NCI-H510A treated with DMSO at 0.1 percent for 48 hours (cell line): ENCODE results near the gene TASOR.

Experiments
- DNase-seq: peaks from one replicate; lab custom pipeline; 2025; lab: John Stamatoyannopoulos, UW

The TASOR gene

DNA sequence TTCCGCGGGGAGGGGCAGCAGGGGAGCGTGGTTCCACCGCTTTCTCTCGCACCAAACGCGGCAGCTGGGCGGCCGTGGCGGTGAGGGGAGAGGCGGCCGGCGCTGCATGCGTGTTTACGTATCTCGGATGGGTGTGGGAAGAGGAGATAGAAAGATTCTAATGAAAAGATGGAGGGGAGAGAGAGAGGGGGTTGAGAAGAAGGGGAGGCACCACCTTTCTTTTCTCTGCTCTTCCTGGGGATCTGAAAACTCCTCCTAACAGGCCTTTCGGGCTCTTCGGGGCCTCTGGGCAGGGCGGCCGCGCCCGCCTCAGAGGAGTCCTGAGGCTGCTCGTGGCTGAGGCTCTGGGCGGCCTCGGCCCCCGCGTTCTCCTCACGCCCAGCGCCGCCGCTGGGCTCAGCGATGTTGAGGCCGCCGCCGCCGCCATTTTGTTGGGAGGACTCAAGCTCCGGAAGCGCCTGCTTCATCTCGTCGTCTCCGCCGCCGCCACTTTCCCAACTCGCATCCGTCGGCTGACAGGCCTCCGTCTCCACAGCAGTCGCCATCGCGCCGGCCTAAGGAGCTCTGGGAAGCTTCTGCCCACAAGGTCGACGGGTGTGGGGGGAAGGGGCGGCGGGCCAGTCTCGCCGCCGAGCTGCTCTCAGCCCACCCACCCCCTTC is 473 bp downstream of the TASOR start:
- DNase-seq: peak; percentile 32

- DNase-seq: peak; percentile 39
Measured at GRCh38 chr3:56681984-56682461, 1.0 kb downstream of the TASOR start.

DNA sequence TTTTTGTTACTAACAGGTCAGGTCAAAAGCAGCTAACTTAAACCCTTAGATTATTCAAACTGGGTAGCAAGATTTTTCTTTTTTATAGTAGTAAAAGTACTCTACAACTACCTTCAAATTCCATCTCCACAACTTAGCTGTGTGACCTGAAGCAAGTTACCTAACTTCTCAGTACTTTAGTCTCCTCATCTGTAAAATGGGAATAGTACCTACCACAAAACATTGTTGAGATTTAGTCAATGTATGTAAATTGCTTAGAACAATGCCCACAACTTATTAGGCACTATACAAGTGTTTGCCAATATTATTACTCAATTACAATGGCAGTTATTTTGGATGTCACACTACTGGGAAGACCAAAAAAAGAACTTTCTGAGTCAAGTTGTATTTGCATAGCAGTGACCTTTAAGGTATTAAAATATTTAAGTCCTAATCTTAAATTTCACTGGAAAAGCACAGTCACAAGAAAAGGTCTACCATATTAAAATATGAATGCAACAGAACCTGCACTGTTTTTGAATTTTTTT is 2.9 kb downstream of the TASOR start:
- no peak for DNase-seq

- no peak for DNase-seq
Measured at GRCh38 chr3:56677286-56677685, 5.8 kb downstream of the TASOR start.

DNA sequence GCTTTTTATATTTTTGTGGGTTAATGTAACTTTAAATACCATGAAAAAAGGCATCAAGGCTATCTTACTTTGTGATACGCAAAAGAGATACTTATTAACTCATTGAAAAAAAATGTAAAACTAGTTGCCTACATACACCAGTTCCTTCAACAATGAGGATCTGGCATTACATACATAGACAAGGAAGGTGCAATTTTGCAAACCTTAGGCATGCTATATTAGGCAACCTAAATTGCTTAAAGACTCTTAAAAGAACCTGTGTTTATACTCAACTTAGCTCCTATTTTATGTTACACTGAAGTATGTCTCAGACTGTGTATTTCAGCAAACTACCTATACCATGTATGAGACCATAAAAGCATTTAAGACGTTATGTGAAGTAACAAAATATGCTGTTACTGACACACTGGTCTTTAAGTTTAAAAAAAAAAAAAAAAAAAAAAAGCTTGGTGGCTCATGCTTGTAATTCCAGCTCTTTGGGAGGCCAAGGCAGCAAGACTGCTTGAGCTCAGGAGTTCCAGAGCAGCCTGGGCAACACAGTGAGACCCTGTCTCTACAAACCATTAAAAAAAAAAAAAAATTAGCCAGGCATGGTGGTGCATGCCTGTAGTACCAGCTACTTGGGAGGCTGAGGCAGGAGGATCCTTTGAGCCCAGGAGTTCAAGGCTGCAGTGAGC is 9.1 kb downstream of the TASOR start:
- DNase-seq: no peak

- DNase-seq: no peak
Measured at GRCh38 chr3:56667973-56668579, 15.0 kb downstream of the TASOR start.

DNA sequence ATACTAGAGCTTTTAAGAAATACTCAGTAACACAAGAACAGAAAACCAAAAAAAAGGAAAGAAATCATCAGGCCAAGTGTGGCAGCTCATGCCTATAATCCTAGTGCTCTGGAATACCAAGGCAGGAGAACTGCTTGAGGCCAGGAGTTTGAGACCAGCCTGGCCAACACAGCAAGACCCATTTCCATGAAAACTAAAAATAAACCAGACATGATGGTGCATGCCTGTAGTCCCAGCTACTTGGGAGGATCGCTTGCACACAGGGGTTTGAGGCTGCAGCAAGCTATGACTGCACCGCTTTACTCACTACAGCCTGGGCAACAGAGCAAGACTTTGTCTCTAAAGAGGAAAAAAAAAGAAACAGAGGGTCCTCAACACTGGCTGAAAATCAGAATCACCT is 18.2 kb downstream of the TASOR start:
- no peak for DNase-seq

- no peak for DNase-seq
Measured at GRCh38 chr3:56655709-56656108, 27.4 kb downstream of the TASOR start.

DNA sequence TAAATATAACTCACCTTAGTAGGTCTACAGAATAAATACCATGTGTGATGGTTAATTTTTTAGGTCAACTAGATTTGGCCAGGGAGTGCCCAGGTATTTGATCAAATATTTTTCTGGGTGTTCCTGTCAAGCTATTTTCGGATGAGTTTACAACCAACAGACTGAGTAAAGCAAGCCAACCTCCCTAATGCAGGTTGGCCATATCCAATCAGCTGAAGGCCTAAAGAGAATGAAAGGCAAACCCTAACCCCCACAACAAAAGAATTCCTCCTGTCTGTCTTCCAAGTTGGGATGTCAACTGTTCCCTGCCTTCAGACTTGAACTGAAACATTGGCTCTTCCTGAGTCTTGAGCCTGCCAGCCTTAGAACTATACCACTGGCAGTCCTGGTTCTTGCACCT is 28.6 kb downstream of the TASOR start:
- DNase-seq: no peak

GRCh38 chr3:56645407-56645806 is 37.7 kb downstream of the TASOR start:
- no peak for DNase-seq

- no peak for DNase-seq
Measured at GRCh38 chr3:56633602-56634535, 49.2 kb downstream of the TASOR start.
